Esophagus squamous epithelium (tissue), 4 donors: ENCODE measurements around the gene SPEG.

Experiments
- CTCF ChIP-seq, 6 experiments: fragments of 450-650 bp in 4 of 6; fragments of 200-600 bp in 2 of 6; sonication (generic) in 2 of 6; IDR thresholded peaks; one replicate each; pipeline ENCODE4 v1.5.1; 2016 to 2019; ENCODE audit warnings: antibody characterized with exemption in 6 of 6, mild to moderate bottlenecking in 4 of 6, moderate library complexity in 4 of 6
- POLR2A ChIP-seq, 4 donors: fragments of 450-650 bp; IDR thresholded peaks; one replicate each; pipeline ENCODE4 v1.6.1; 2017; ENCODE audit warnings: antibody characterized with exemption in 4 of 4, mild to moderate bottlenecking in 4 of 4, moderate library complexity in 3 of 4

DNA sequence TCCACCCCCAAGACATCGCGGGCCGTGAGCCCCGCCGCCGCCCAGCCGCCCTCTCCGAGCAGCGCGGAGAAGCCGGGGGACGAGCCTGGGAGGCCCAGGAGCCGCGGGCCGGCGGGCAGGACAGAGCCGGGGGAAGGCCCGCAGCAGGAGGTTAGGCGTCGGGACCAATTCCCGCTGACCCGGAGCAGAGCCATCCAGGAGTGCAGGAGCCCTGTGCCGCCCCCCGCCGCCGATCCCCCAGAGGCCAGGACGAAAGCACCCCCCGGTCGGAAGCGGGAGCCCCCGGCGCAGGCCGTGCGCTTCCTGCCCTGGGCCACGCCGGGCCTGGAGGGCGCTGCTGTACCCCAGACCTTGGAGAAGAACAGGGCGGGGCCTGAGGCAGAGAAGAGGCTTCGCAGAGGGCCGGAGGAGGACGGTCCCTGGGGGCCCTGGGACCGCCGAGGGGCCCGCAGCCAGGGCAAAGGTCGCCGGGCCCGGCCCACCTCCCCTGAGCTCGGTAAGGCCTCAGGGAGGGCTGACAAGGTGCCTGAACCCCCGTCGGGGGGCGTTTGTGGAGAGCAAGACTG is 14.2 kb downstream of the SPEG start:
- TF ChIP-seq CTCF (IDR thresholded peaks at IDR 0.05): no peak
- no peak for TF ChIP-seq POLR2A (IDR thresholded peaks at IDR 0.05)
